ENCODE data around the gene CXCR2.
"Not testable (repeated sequence)": the region's sequence is repeated elsewhere in the genome, so short reads cannot be mapped to it uniquely, and the experiment has no call there.

Gene CXCR2

DNA sequence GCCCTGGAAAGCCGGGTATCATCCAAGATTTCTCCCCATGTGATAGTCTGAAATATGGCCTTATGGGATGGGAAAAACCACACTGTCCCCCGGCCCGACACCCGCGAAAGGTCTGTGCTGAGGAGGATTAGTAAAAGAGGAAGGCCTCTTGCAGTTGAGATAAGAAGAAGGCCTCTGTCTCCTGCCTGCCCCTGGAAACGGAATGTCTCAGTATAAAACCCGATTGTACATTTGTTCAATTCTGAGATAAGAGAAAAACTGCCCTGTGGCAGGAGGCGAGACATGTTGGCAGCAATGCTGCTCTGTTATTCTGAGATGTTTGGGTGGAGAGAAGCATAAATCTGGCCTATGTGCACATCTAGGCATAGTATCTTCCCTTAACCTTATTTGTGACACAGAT, 30.0 kb upstream of the CXCR2 start:
- Histone ChIP-seq H3K27me3 (replicated peaks) (no peaks in the 10 kb centered on the region), H3K27ac (no peak overlapping the region), H3K36me3 (replicated peaks) (no peaks in the 10 kb centered on the region), H3K4me3 (ENCODE audit: low read depth, low read length) (no peak overlapping the region)
- in situ Hi-C loops (cut with HindIII; ENCODE audit: low pct_ligation_motif_present, low sequenced_read_pairs): no loop called here
- TF ChIP-seq, protein P1, sequence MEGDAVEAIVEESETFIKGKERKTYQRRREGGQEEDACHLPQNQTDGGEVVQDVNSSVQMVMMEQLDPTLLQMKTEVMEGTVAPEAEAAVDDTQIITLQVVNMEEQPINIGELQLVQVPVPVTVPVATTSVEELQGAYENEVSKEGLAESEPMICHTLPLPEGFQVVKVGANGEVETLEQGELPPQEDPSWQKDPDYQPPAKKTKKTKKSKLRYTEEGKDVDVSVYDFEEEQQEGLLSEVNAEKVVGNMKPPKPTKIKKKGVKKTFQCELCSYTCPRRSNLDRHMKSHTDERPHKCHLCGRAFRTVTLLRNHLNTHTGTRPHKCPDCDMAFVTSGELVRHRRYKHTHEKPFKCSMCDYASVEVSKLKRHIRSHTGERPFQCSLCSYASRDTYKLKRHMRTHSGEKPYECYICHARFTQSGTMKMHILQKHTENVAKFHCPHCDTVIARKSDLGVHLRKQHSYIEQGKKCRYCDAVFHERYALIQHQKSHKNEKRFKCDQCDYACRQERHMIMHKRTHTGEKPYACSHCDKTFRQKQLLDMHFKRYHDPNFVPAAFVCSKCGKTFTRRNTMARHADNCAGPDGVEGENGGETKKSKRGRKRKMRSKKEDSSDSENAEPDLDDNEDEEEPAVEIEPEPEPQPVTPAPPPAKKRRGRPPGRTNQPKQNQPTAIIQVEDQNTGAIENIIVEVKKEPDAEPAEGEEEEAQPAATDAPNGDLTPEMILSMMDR (IDR thresholded peaks at IDR 0.05; ENCODE audit: low read depth, low read length, missing control alignments): no peak
- DNase-seq: no peak

DNA sequence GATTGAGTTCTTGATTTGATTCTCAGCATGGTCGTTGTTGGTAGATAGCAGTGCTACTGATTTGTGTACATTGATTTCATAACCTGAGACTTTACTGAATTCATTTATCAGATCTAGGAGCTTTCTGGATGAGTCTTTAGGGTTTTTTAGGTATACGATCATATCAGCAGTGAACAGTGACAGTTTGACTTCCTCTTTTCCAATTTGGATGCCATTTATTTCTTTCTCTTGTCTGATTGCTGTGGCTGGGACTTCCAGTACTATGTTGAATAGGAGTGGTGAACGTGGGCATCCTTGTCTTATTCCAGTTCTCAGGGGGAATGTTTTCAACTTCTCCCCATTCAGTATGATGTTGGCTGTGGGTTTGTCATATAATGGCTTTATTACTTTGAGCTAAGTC, 27.9 kb upstream of the CXCR2 start:
- Histone ChIP-seq H3K36me3 (replicated peaks) (no peaks in the 10 kb centered on the region), H3K27me3 (replicated peaks) (peaks cover 2% of the 10 kb centered on the region), H3K27ac (no peak overlapping the region), H3K4me3 (ENCODE audit: low read depth, low read length) (no peak overlapping the region)
- TF ChIP-seq, protein P1 (IDR thresholded peaks at IDR 0.05; ENCODE audit: low read depth, low read length, missing control alignments): no peak
- in situ Hi-C loops (cut with HindIII; ENCODE audit: low pct_ligation_motif_present, low sequenced_read_pairs): no loop called here
- no peak for DNase-seq

DNA sequence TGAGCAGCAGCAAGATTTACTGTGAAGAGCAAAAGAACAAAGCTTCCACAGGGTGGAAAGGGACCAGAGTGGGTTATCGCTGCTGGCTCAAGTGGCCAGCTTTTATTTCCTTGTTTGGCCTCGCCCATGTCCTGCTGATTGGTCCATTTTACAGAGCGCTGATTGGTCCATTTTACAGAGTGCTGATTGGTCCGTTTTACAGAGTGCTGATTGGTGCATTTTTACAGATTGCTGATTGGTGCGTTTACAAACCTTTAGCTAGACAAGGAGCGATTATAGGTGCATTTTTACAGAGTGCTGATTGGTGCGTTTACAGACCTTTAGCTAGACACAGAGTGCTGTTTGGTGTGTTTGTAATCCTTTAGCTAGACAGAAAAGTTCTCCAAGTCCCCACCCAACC, 17.0 kb upstream of the CXCR2 start:
- H3K27ac ChIP-seq; H3K36me3 ChIP-seq (replicated peaks); in situ Hi-C loops (cut with HindIII; ENCODE audit: low pct_ligation_motif_present, low sequenced_read_pairs); H3K27me3 ChIP-seq (replicated peaks); DNase-seq; H3K4me3 ChIP-seq (ENCODE audit: low read depth, low read length): not testable (repeated sequence)

DNA sequence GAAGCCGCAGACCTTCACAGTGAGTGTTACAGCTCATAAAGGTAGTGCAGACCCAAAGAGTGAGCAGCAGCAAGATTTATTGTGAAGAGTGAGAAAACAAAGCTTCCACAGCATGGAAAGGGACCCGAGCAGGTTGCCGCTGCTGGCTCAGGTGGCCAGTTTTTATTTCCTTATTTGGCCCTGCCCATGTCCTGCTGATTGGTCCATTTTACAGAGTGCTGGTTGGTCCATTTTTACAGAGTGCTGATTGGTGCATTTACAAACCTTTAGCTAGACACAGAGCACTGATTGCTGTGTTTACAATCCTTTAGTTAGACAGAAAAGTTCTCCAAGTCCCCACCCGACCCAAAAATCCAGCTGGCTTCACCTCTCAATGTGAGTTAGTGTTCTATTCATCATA, 4.0 kb upstream of the CXCR2 start:
- DNase-seq; H3K4me3 ChIP-seq (ENCODE audit: low read depth, low read length); in situ Hi-C loops (cut with HindIII; ENCODE audit: low pct_ligation_motif_present, low sequenced_read_pairs); H3K36me3 ChIP-seq (replicated peaks); H3K27ac ChIP-seq; H3K27me3 ChIP-seq (replicated peaks): not testable (repeated sequence)

DNA sequence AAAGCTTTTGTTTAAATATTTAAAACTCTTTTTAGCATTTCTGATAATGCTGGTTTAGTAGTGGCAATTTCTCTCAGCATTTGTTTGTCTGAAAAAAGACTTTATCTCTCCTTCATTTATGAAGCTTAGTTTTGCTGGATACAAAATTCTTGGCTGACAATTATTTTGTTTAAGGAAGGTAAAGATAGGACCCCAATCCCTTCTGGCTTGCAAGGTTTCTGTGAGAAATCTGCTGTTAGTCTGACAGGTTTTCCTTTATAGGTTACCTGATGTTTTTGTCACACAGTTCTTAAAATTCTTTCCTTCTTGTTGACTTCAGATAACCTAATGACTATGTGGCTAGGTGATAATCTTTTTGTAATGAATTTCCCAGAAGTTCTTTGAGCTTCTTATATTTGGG, 3.5 kb upstream of the CXCR2 start:
- H3K27ac ChIP-seq; H3K36me3 ChIP-seq (replicated peaks); H3K4me3 ChIP-seq (ENCODE audit: low read depth, low read length); DNase-seq; in situ Hi-C loops (cut with HindIII; ENCODE audit: low pct_ligation_motif_present, low sequenced_read_pairs); H3K27me3 ChIP-seq (replicated peaks): not testable (repeated sequence)

DNA sequence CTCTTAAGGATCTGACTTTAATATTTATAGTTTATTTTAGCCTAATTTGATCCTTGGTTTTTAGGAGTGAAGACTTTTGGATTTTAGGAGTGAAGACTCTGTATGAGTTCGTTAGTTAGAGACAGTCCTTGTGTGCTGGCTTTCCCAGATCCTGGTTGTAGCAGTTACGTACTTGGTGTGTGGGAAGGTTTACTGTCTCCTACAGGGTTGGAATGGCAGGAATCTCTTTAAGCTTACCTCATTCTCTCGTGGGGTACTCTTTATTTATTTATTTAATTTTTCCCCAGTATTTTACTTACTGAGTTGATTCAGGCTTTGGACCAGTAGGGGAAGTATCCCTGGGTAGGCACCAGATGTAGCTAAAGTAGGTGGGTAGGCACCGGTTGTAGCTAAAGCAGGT, 1.8 kb upstream of the CXCR2 start:
- Histone ChIP-seq H3K36me3 (replicated peaks) (no peaks in the 10 kb centered on the region), H3K27ac (no peak overlapping the region), H3K27me3 (replicated peaks) (peaks cover 6% of the 10 kb centered on the region), H3K4me3 (ENCODE audit: low read depth, low read length) (no peak overlapping the region)
- no peak for DNase-seq
- TF ChIP-seq, protein P1 (IDR thresholded peaks at IDR 0.05; ENCODE audit: low read depth, low read length, missing control alignments): no peak
- in situ Hi-C loops (cut with HindIII; ENCODE audit: low pct_ligation_motif_present, low sequenced_read_pairs): no loop called here

DNA sequence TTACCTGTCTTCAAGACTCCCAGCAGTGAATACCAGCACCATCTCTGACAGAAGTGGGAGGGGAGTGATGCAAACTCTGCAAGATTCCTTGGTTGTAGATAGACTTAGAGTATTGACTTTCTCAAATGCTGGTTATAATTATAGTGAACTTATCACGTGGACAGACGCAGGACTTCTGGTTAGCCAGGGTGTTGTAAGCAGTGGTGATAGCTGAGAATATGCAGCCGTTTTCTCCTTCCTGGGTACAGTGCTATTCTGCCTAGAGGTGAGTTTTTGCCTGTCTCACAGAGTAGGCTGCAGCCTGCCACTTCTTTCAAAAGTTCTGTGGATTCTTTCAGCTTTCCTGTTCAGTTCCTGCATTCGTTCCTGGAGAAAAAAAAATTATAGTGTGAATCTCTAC, 733 bp upstream of the CXCR2 start:
- H3K36me3 ChIP-seq (replicated peaks): no peaks in the 10 kb centered on the region
- peaks cover 6% of the 10 kb centered on the region for H3K27me3 ChIP-seq (replicated peaks)
- H3K27ac ChIP-seq: no peak overlapping the region
- TF ChIP-seq, protein P1 (IDR thresholded peaks at IDR 0.05; ENCODE audit: low read depth, low read length, missing control alignments): no peak
- no peak for DNase-seq
- in situ Hi-C loops (cut with HindIII; ENCODE audit: low pct_ligation_motif_present, low sequenced_read_pairs): no loop called here
- H3K4me3 ChIP-seq (ENCODE audit: low read depth, low read length): no peak overlapping the region

All from brain microvascular endothelial cell (primary cell).